OCI-LY7 (cell line): Measurements from ENCODE around the gene ACER1.

Experiments
- EZH2phosphoT487 ChIP-seq: fragments of 200-600 bp; sonication (generic); IDR thresholded peaks from 2 replicates; pipeline ENCODE4 v1.6.1; 2018; ENCODE audit warnings: low read depth, borderline replicate concordance, mild to moderate bottlenecking, mixed run types, antibody characterized with exemption, low read length, moderate library complexity, mixed read lengths
- TF ChIP-seq, protein P1 (sequence below): fragments of 200-600 bp; sonication (generic); conservative IDR thresholded peaks from 2 replicates; pipeline ENCODE4 v1.5.1; 2014; ENCODE audit warnings: mild to moderate bottlenecking, antibody characterized with exemption, low read length, moderate library complexity, mixed read lengths

DNA sequence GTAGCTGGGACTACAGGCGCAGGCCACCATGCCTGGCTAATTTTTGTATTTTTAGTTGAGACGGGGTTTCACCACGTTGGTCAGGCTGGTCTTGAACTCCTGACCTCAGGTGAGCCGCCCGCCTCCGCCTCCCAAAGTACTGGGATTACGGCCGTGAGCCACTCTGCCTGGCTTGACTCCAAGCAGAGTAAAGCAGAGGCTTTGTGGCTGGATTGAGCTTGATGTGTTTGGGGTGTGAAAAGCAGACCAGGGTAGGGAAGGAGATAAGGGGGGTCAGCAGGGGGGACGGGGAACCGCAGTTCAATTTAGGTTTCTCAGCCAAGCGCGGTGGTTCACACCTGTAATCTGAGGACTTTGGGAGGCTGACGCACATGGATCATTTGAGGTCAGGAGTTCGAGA is 23.8 kb upstream of the ACER1 start:
- TF ChIP-seq EZH2phosphoT487, result no peak
- TF ChIP-seq, protein P1, sequence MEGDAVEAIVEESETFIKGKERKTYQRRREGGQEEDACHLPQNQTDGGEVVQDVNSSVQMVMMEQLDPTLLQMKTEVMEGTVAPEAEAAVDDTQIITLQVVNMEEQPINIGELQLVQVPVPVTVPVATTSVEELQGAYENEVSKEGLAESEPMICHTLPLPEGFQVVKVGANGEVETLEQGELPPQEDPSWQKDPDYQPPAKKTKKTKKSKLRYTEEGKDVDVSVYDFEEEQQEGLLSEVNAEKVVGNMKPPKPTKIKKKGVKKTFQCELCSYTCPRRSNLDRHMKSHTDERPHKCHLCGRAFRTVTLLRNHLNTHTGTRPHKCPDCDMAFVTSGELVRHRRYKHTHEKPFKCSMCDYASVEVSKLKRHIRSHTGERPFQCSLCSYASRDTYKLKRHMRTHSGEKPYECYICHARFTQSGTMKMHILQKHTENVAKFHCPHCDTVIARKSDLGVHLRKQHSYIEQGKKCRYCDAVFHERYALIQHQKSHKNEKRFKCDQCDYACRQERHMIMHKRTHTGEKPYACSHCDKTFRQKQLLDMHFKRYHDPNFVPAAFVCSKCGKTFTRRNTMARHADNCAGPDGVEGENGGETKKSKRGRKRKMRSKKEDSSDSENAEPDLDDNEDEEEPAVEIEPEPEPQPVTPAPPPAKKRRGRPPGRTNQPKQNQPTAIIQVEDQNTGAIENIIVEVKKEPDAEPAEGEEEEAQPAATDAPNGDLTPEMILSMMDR, result no peak
